K562 (cell line): Measurements from ENCODE around the gene PDE8A. TPM values are rescaled to one million over a fixed set of nuclear protein-coding genes. Genes with fewer than 3 reads are reported as not detected.

Experiments used
- CCNT2 ChIP-seq: IDR thresholded peaks from 2 replicates; pipeline ENCODE4 v1.6.1; 2011; ENCODE audit warnings: borderline replicate concordance, low read depth, mild to moderate bottlenecking, moderate library complexity, mixed read lengths, low read length; ENCODE audit not compliant: insufficient read length; ENCODE audit errors: extremely low read depth
- E2F3 ChIP-seq: fragments of 250-450 bp; sonication (Bioruptor Pico); IDR thresholded peaks from 2 replicates; pipeline ENCODE4 v1.4.0; 2020; ENCODE audit warnings: mild to moderate bottlenecking
- ESRRB ChIP-seq: fragments of 250-450 bp; sonication (Bioruptor Pico); IDR thresholded peaks from 2 replicates; pipeline ENCODE4 v1.5.0; 2020; ENCODE audit warnings: mild to moderate bottlenecking, moderate library complexity, borderline replicate concordance
- MGA ChIP-seq: fragments of 450-650 bp; IDR thresholded peaks from 2 replicates; pipeline ENCODE4 v1.6.1; 2016; ENCODE audit warnings: mild to moderate bottlenecking, moderate library complexity
- MTA1 ChIP-seq: fragments of 450-650 bp; IDR thresholded peaks from 2 replicates; pipeline ENCODE4 v1.6.1; 2017; ENCODE audit warnings: borderline replicate concordance
- MTA2 ChIP-seq: fragments of 450-650 bp; IDR thresholded peaks from 2 replicates; pipeline ENCODE4 v1.6.1; 2016; ENCODE audit warnings: low read depth
- RBM17 ChIP-seq: fragments of 200-400 bp; formaldehyde crosslinking; IDR thresholded peaks from 2 replicates; pipeline ENCODE4 v1.6.1; 2017; ENCODE audit warnings: low read depth, mild to moderate bottlenecking, low read length, borderline replicate concordance
- SNIP1 ChIP-seq: fragments of 450-650 bp; IDR thresholded peaks from 2 replicates; pipeline ENCODE4 v1.7.1; 2017; ENCODE audit warnings: low read depth, mild to moderate bottlenecking
- SREBF1 ChIP-seq: fragments of 150-350 bp; IDR thresholded peaks from 2 replicates; pipeline ENCODE4 v1.6.1; 2014; ENCODE audit warnings: antibody characterized with exemption, low read depth, low read length, borderline replicate concordance
- ZNF3 ChIP-seq: fragments of 250-450 bp; sonication (Bioruptor Pico); IDR thresholded peaks from 2 replicates; pipeline ENCODE4 v1.5.0; 2021; ENCODE audit warnings: mild to moderate bottlenecking, moderate library complexity
- ZNF57 ChIP-seq: fragments of 450-650 bp; formaldehyde crosslinking; IDR thresholded peaks from 2 replicates; pipeline ENCODE4 v1.4.0; 2020; ENCODE audit warnings: mild to moderate bottlenecking, moderate library complexity
- ZNF707 ChIP-seq: fragments of 250-450 bp; sonication (Bioruptor Pico); conservative IDR thresholded peaks from 2 replicates; pipeline ENCODE4 v1.8.0; 2022; ENCODE audit warnings: inconsistent platforms, mild to moderate bottlenecking, moderate library complexity
- polyA plus RNA-seq, 8 experiments: library from polyadenylated mRNA; depleted of rRNA in 4 of 8; stranded (reverse) in 5 of 8; unstranded in 3 of 8; fragments of >200 nt; fragmentation: Nextera tagmentation in 2 of 8; fragmentation: Illumina TruSeq in 1 of 8; extraction: Ambion mirVana in 2 of 8; extraction: Trizol in 1 of 8; gene quantifications; 2 replicates each; pipeline versions ENCODE4 v1.2.1 to v1.2.3, GENCODE V29; 2011 to 2014; ENCODE audit warnings: inconsistent platforms in 1 of 8, missing spikeins in 1 of 8
- total RNA-seq, 7 experiments: library from RNA; depleted of rRNA in 6 of 7; stranded (reverse); fragments of >200 nt in 6 of 7; fragmentation: Illumina TruSeq in 2 of 7; extraction: Trizol in 2 of 7; gene quantifications; 2 replicates each; pipeline versions ENCODE4 v1.2.1 to v1.2.3, GENCODE V29; 2011 to 2021; ENCODE audit warnings: low replicate concordance in 1 of 7
- TF ChIP-seq, protein P1 (sequence below): fragments of 150-350 bp; conservative IDR thresholded peaks from 2 replicates; pipeline ENCODE4 v1.6.1; 2014; ENCODE audit warnings: low read length
- TF ChIP-seq, protein P2 (sequence below): sonication (generic); formaldehyde crosslinking; IDR thresholded peaks from 2 replicates; pipeline ENCODE4 v1.8.0; 2022; ENCODE audit warnings: missing genetic modification reagents, mild to moderate bottlenecking, moderate library complexity, borderline replicate concordance

The PDE8A gene
- total and polyA plus RNA-seq, 9 of the 15 experiments (the other 6 are each of a cell fraction or from before 2014, with no cell fraction given), result 5.9 to 40.3 (median 19.8) TPM

DNA sequence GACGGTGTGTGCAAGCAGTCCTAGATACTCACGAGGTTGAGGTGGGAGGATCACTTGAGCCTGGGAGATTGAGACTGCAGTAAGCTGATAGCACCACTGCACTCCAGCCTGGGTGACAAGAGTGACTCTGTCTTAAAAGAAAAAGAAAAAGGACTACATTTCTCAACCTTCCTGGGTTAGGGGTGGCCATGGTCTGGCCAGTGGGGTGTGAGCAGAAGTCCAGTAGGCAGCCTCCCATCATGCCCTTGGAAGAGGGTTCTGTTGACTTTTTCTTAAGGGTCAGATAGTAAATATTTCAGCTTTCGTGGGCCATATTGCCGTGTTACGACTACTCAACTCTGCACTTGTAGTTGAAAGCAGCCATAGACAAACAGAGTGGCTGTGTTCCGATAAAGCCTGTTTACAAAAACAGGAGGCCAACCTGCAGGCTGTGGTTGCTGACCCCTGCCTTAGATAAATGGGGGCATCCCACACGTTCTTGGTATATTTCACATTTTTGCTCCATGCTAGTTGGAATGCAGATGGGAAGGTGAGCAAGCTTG is 31.0 kb upstream of the PDE8A start (continued):
- TF ChIP-seq MGA, result peak; percentile 54; the same call in 1 of the 2 replicates
- TF ChIP-seq ESRRB (CRISPR knock-in tag), result no peak
- no peak for TF ChIP-seq ZNF57 (CRISPR knock-in tag)
- TF ChIP-seq, protein P1, sequence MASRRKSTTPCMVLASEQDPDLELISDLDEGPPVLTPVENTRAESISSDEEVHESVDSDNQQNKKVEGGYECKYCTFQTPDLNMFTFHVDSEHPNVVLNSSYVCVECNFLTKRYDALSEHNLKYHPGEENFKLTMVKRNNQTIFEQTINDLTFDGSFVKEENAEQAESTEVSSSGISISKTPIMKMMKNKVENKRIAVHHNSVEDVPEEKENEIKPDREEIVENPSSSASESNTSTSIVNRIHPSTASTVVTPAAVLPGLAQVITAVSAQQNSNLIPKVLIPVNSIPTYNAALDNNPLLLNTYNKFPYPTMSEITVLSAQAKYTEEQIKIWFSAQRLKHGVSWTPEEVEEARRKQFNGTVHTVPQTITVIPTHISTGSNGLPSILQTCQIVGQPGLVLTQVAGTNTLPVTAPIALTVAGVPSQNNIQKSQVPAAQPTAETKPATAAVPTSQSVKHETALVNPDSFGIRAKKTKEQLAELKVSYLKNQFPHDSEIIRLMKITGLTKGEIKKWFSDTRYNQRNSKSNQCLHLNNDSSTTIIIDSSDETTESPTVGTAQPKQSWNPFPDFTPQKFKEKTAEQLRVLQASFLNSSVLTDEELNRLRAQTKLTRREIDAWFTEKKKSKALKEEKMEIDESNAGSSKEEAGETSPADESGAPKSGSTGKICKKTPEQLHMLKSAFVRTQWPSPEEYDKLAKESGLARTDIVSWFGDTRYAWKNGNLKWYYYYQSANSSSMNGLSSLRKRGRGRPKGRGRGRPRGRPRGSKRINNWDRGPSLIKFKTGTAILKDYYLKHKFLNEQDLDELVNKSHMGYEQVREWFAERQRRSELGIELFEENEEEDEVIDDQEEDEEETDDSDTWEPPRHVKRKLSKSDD, result no peak
- TF ChIP-seq, protein P2, sequence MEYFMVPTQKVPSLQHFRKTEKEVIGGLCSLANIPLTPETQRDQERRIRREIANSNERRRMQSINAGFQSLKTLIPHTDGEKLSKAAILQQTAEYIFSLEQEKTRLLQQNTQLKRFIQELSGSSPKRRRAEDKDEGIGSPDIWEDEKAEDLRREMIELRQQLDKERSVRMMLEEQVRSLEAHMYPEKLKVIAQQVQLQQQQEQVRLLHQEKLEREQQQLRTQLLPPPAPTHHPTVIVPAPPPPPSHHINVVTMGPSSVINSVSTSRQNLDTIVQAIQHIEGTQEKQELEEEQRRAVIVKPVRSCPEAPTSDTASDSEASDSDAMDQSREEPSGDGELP (CRISPR knock-in tag), result no peak
- TF ChIP-seq E2F3, result no peak
- peak; percentile 84 for TF ChIP-seq MTA2
- no peak for TF ChIP-seq SREBF1
- no peak for TF ChIP-seq MTA1
- TF ChIP-seq ZNF3 (CRISPR knock-in tag), result no peak
- TF ChIP-seq ZNF707 (CRISPR knock-in tag), result no peak
- no peak for TF ChIP-seq SNIP1
- peak; percentile 57 for TF ChIP-seq CCNT2
- TF ChIP-seq RBM17, result no peak
